Lower lobe of right lung (tissue), 2 donors: ENCODE data around the gene FKBP1B. TPM values are rescaled to one million over a fixed set of nuclear protein-coding genes. Genes with fewer than 3 reads are reported as not detected.

Source experiments
- ATAC-seq, 2 donors: fragments of 200-7000 bp; cut with Tn5 transposase; one replicate each; pipeline ENCODE4 v1.9.1; 2020 to 2022; ENCODE audit warnings: mild to moderate bottlenecking in 2 of 2, moderate library complexity in 2 of 2
- DNase-seq: peaks from one replicate; pipeline ENCODE4 v3.0.0-alpha.2; 2020
- H3K27ac ChIP-seq: fragments of 200-600 bp; one replicate; pipeline ENCODE4 v1.8.0; 2022
- H3K27me3 ChIP-seq: fragments of 200-600 bp; one replicate; pipeline ENCODE4 v1.8.0; 2022; ENCODE audit warnings: low read depth
- H3K36me3 ChIP-seq: fragments of 200-600 bp; one replicate; pipeline ENCODE4 v1.8.0; 2022; ENCODE audit warnings: mild to moderate bottlenecking
- H3K4me1 ChIP-seq: fragments of 200-600 bp; one replicate; pipeline ENCODE4 v1.8.0; 2022
- H3K4me3 ChIP-seq: fragments of 200-600 bp; one replicate; pipeline ENCODE4 v1.8.0; 2022; ENCODE audit warnings: mild to moderate bottlenecking
- H3K9me3 ChIP-seq: fragments of 200-600 bp; one replicate; pipeline ENCODE4 v1.8.0; 2022
- CTCF ChIP-seq: fragments of 200-600 bp; IDR thresholded peaks from one replicate; pipeline ENCODE4 v1.8.0; 2022; ENCODE audit warnings: antibody characterized with exemption, mild to moderate bottlenecking
- intact Hi-C: fragments of 100-400 bp; cut with DNase I; formaldehyde crosslinking; loops from one replicate; pipeline ENCODE4 v1.11.0; 2022
- total RNA-seq: library from RNA; stranded (reverse); fragmentation: NEBNext Ultra II Directional; extraction: Animal tissue kit (Norgen Biotek cat#: 25700); gene quantifications from one replicate; pipeline ENCODE4 v1.2.1, GENCODE V29; 2021
- donor health status: DM: no; HTN: yes; CAD: no; lungs with severe emphysema.

The FKBP1B gene
- total RNA-seq, 1 donor from 2014 or later: 16.4 TPM

- no peak for ATAC-seq
- H3K27ac ChIP-seq: peak overlapping the region; percentile 93
- TF ChIP-seq CTCF: no peak
- H3K36me3 ChIP-seq: peaks cover 56% of the 10 kb centered on the region
- intact Hi-C loops: no loop called here
- peaks cover 25% of the 10 kb centered on the region for H3K4me1 ChIP-seq
- H3K9me3 ChIP-seq: no peaks in the 10 kb centered on the region
- no peak for DNase-seq
- H3K27me3 ChIP-seq: no peaks in the 10 kb centered on the region
- H3K4me3 ChIP-seq: peak overlapping the region; percentile 96
Measured at GRCh38 chr2:24075259-24075658, 25.7 kb downstream of the FKBP1B start.

GRCh38 chr2:24075915-24076848, 26.6 kb downstream of the FKBP1B start, which contains the start of gene SF3B6:
SF3B6 (minus strand) TSS chr2:24076326; CDS start chr2:24076229, 97 bp downstream.
- DNase-seq (peak; percentile 100), ATAC-seq (peak; percentile 93 to 96)
- no peak for TF ChIP-seq CTCF
- Histone ChIP-seq H3K4me3 (peak within 1 kb of the TSS; percentile 96), H3K36me3 (peaks cover 56% of the 10 kb centered on the region), H3K9me3 (no peaks in the 10 kb centered on the region), H3K4me1 (peaks cover 27% of the 10 kb centered on the region), H3K27me3 (no peaks in the 10 kb centered on the region), H3K27ac (peak within 1 kb of the TSS; percentile 93)
- intact Hi-C loops: no loop called here

- Histone ChIP-seq H3K4me1 (peaks cover 35% of the 10 kb centered on the region), H3K9me3 (no peaks in the 10 kb centered on the region), H3K27ac (peak overlapping the region; percentile 93), H3K27me3 (no peaks in the 10 kb centered on the region), H3K4me3 (peak overlapping the region; percentile 96), H3K36me3 (peaks cover 56% of the 10 kb centered on the region)
- intact Hi-C loops: no loop called here
- no peak for DNase-seq
- no peak for TF ChIP-seq CTCF
- ATAC-seq: peak; percentile 2 to 20
Measured at GRCh38 chr2:24076849-24077534, 27.5 kb downstream of the FKBP1B start.

DNA sequence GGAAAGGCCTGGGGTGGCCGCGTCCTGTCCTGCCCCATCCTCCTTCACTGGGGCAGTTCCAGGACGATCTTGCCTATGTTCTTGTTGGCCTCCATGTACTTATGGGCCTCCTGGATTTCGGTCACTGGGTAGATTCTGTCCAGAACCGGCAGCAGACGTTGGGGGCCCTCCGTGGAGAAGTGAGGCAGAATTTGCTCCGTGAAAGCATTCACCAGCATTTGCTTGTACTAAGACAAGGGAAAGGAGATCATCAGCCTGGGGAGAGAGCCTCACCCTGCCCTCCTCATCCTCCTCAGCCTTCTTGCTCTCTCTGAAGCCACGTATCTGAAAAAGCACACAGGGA, 28.0 kb downstream of the FKBP1B start:
- Histone ChIP-seq H3K4me3 (peak overlapping the region; percentile 96), H3K36me3 (peaks cover 56% of the 10 kb centered on the region), H3K9me3 (no peaks in the 10 kb centered on the region), H3K4me1 (peaks cover 40% of the 10 kb centered on the region), H3K27ac (peak overlapping the region; percentile 93), H3K27me3 (no peaks in the 10 kb centered on the region)
- intact Hi-C loops: no loop called here
- ATAC-seq (no peak), DNase-seq (no peak)
- TF ChIP-seq CTCF: no peak

- Histone ChIP-seq H3K36me3 (peaks cover 55% of the 10 kb centered on the region), H3K27ac (peak overlapping the region; percentile 93), H3K4me1 (peaks cover 44% of the 10 kb centered on the region), H3K4me3 (peak overlapping the region; percentile 96), H3K27me3 (no peaks in the 10 kb centered on the region), H3K9me3 (no peaks in the 10 kb centered on the region)
- intact Hi-C loops: no loop called here
- DNase-seq: no peak
- no peak for TF ChIP-seq CTCF
- ATAC-seq: no peak
Measured at GRCh38 chr2:24077879-24078278, 28.3 kb downstream of the FKBP1B start.
